ENCODE data around the gene TIAM1. TPM values are rescaled to one million over a fixed set of nuclear protein-coding genes. Genes with fewer than 3 reads are reported as not detected.

Gene TIAM1
- total and polyA plus RNA-seq, 2 of the 8 experiments (the other 6 are each of a cell fraction or from before 2014, with no cell fraction given) = 10.1 to 30.7 TPM

GRCh38 chr21:31141389-31142000 is 202.6 kb downstream of the TIAM1 start:
- Histone ChIP-seq H2BK5ac (ENCODE audit: low read depth, low read length) (no peak overlapping the region), H3K79me1 (ENCODE audit: low read depth, low read length) (no peaks in the 10 kb centered on the region)
- no peak for FAIRE-seq

More at GRCh38 chr21:31141389-31142000, 202.6 kb downstream of the TIAM1 start:
- H3K23me2 ChIP-seq (ENCODE audit: low read depth, low read length) = no peaks in the 10 kb centered on the region
- no peak for DNase-seq (ENCODE audit: low read depth in 1 of 2, low spot score in 2 of 2)
- H4K91ac ChIP-seq (replicated peaks; ENCODE audit: insufficient read length, low read length) = no peak overlapping the region
- no peaks in the 10 kb centered on the region; a peak in 1 of 8 replicates for H3K36me3 ChIP-seq (ENCODE audit: control insufficient read depth in 2 of 4, insufficient read depth in 4 of 4, low read length in 3 of 4)
- H2BK120ac ChIP-seq (replicated peaks; ENCODE audit: low read depth, low read length) = no peak overlapping the region
- H3K9me3 ChIP-seq (ENCODE audit: insufficient read depth in 2 of 2, low read depth in 1 of 2, low read length in 1 of 2) = no peaks in the 10 kb centered on the region
- no peaks in the 10 kb centered on the region for H4K20me1 ChIP-seq (replicated peaks in 1 of 2; ENCODE audit: control insufficient read depth in 1 of 2, insufficient read depth in 2 of 2, low read length in 2 of 2)
- CTCF ChIA-PET (ENCODE audit: partially characterized antibody) = interaction anchor here (0.9 to 2.6 kb wide), 4 partner anchors 10 to 43 kb away, joined by 3 to 7 read pairs (median 4); no protein-coding TSS in a partner anchor
- H3K18ac ChIP-seq (ENCODE audit: extremely low read depth, low read length) = peak overlapping the region; percentile 13; the same call in 1 of the 2 replicates
- no peak overlapping the region for H2AFZ ChIP-seq (ENCODE audit: low read length)
- H3K4ac ChIP-seq (replicated peaks; ENCODE audit: insufficient read length, low read depth, low read length) = no peak overlapping the region
- peak overlapping the region; percentile 60; the same call in 1 of the 2 replicates for H4K8ac ChIP-seq (ENCODE audit: extremely low read depth, insufficient read depth, low read length)
- H3K14ac ChIP-seq (ENCODE audit: insufficient read length) = no peak overlapping the region
- no peaks in the 10 kb centered on the region for H3K79me2 ChIP-seq (ENCODE audit: control insufficient read depth in 1 of 2, insufficient read depth in 2 of 2, low read length in 2 of 2)
- POLR2A ChIA-PET (ENCODE audit: partially characterized antibody) = no interaction called here
- no peak overlapping the region for H3K27ac ChIP-seq (ENCODE audit: low read depth, low read length)
- no peak overlapping the region for H4K5ac ChIP-seq (ENCODE audit: insufficient read length, low read depth, low read length)
- no peak overlapping the region for H3K56ac ChIP-seq (replicated peaks; ENCODE audit: insufficient read length, low read depth, low read length)
- H2BK12ac ChIP-seq (ENCODE audit: low read depth, low read length) = no peak overlapping the region
- H2BK15ac ChIP-seq (ENCODE audit: low read length) = no peak overlapping the region
- no peak overlapping the region for H3K4me3 ChIP-seq (ENCODE audit: extremely low read depth in 1 of 4, insufficient read depth in 2 of 4, low read depth in 3 of 4, low read length in 4 of 4)
- 92% methylated on average over 11 of the region's 11 CpGs; no CpG with 5 or more reads in 1 of the 2 experiments for WGBS, 2 experiments (ENCODE audit: extremely low coverage in 1 of 2, insufficient coverage in 1 of 2, insufficient read length in 1 of 2, insufficient replicate concordance in 2 of 2, low coverage in 1 of 2, low lambda C conversion rate in 2 of 2, missing lambda C conversion rate in 1 of 2)
- H2BK20ac ChIP-seq (ENCODE audit: low read length) = no peak overlapping the region
- no peak for TF ChIP-seq GTF2F1 (IDR thresholded peaks at IDR 0.05; ENCODE audit: borderline replicate concordance, low read depth, low read length)
- no peak for TF ChIP-seq SIRT6 (IDR thresholded peaks at IDR 0.05; ENCODE audit: low read length)
- no peak for TF ChIP-seq CEBPB (IDR thresholded peaks at IDR 0.05; ENCODE audit: low read depth, low read length)
- TF ChIP-seq SAP30 (IDR thresholded peaks at IDR 0.05; ENCODE audit: insufficient read depth, insufficient replicate concordance, low read length) = no peak
- H3K23ac ChIP-seq (ENCODE audit: insufficient read length) = no peak overlapping the region
- H3K27me3 ChIP-seq (replicated peaks in 1 of 4; ENCODE audit: control insufficient read depth in 3 of 4, extremely low read depth in 1 of 4, insufficient read depth in 3 of 4, low read length in 3 of 4) = no peaks in the 10 kb centered on the region; a peak in 1 of 7 replicates
- H3K9ac ChIP-seq (replicated peaks in 1 of 4; ENCODE audit: extremely low read depth in 1 of 4, low read depth in 3 of 4, low read length in 3 of 4) = no peak overlapping the region
- H2AK5ac ChIP-seq (ENCODE audit: low read depth, low read length) = no peak overlapping the region
- peaks cover 0 to 6% (median 3%) of the 10 kb centered on the region in 4 experiments; a peak in 2 of 7 replicates for H3K4me1 ChIP-seq (replicated peaks in 1 of 4; ENCODE audit: control insufficient read depth in 3 of 4, insufficient read depth in 4 of 4, low read length in 3 of 4)
- no peak overlapping the region for H3K4me2 ChIP-seq (ENCODE audit: insufficient read depth in 1 of 2, low read depth in 2 of 2, low read length in 2 of 2)
